WTC11 (cell line): Measurements from ENCODE around the gene CD9.

ENCODE experiments used
- CTCF ChIP-seq: fragments of 200-600 bp; IDR thresholded peaks from 2 replicates; pipeline ENCODE4 v1.8.0; 2022; ENCODE audit warnings: antibody characterized with exemption
- KAT7 ChIP-seq: sonication (generic); formaldehyde crosslinking; IDR thresholded peaks from 2 replicates; pipeline ENCODE4 v1.8.1; 2023; ENCODE audit warnings: missing genetic modification reagents, mild to moderate bottlenecking, borderline replicate concordance

GRCh38 chr12:6277982-6278438 is 77.8 kb downstream of the CD9 start:
- TF ChIP-seq CTCF = no peak
- TF ChIP-seq KAT7 (CRISPR knock-in tag) = no peak
